Neuronal stem cell (in vitro differentiated cells): ENCODE results near the gene SET.

ENCODE experiments used
- DNase-seq: peaks from one replicate; pipeline ENCODE4 v3.0.0-alpha.2; 2013; ENCODE audit warnings: low spot score
- H2AFZ ChIP-seq: one replicate; pipeline ENCODE4 v1.6.1; 2013; ENCODE audit warnings: mild to moderate bottlenecking, low read length, inconsistent platforms
- H2AK5ac ChIP-seq: 2 replicates; pipeline ENCODE4 v1.6.1; 2013; ENCODE audit warnings: low read depth, mild to moderate bottlenecking, inconsistent platforms, low read length, moderate library complexity, mixed read lengths
- H2BK120ac ChIP-seq: 2 replicates; pipeline ENCODE4 v1.6.1; 2013; ENCODE audit warnings: low read depth, mild to moderate bottlenecking, inconsistent platforms, low read length, moderate library complexity, mixed read lengths
- H2BK12ac ChIP-seq: one replicate; pipeline ENCODE4 v1.6.1; 2013; ENCODE audit warnings: low read length, inconsistent platforms
- H2BK15ac ChIP-seq: 2 replicates; pipeline ENCODE4 v1.6.1; 2013; ENCODE audit warnings: mild to moderate bottlenecking, low read length, inconsistent platforms, mixed read lengths
- H2BK5ac ChIP-seq: one replicate; pipeline ENCODE4 v1.6.1; 2013; ENCODE audit warnings: inconsistent platforms, mild to moderate bottlenecking, low read length, moderate library complexity
- H3K14ac ChIP-seq: one replicate; pipeline ENCODE4 v1.6.1; 2013; ENCODE audit warnings: low read length, inconsistent platforms
- H3K18ac ChIP-seq: 2 replicates; pipeline ENCODE4 v1.6.1; 2013; ENCODE audit warnings: low read length, inconsistent platforms
- H3K23ac ChIP-seq: 2 replicates; pipeline ENCODE4 v1.6.1; 2013; ENCODE audit warnings: low read depth, mild to moderate bottlenecking, mixed read lengths, low read length, inconsistent platforms; ENCODE audit not compliant: poor library complexity
- H3K27ac ChIP-seq: replicated peaks from 3 replicates; pipeline ENCODE4 v1.5.1; 2013; ENCODE audit warnings: low read length, inconsistent platforms
- H3K27me3 ChIP-seq, 3 experiments: 2 replicates each; pipeline ENCODE4 v1.6.1; 2013; ENCODE audit warnings: low read length in 3 of 3, mild to moderate bottlenecking in 2 of 3, inconsistent platforms in 1 of 3, low read depth in 1 of 3, mixed read lengths in 1 of 3, moderate library complexity in 1 of 3; ENCODE audit not compliant: control insufficient read depth in 3 of 3, insufficient read depth in 3 of 3
- H3K36me3 ChIP-seq, 2 donors: replicated peaks in 1 of 2; 2 replicates each; pipeline ENCODE4 v1.6.1; 2013; ENCODE audit warnings: low read length in 2 of 2; ENCODE audit not compliant: control insufficient read depth in 2 of 2, insufficient read depth in 2 of 2
- H3K4ac ChIP-seq: 2 replicates; pipeline ENCODE4 v1.6.1; 2013; ENCODE audit warnings: inconsistent platforms, mild to moderate bottlenecking, low read length, moderate library complexity
- H3K4me1 ChIP-seq, 2 donors: 1 replicate in 1 of 2; 2 replicates in 1 of 2; pipeline ENCODE4 v1.6.1; 2013; ENCODE audit warnings: low read length in 2 of 2, low read depth in 1 of 2; ENCODE audit not compliant: control insufficient read depth in 2 of 2, insufficient read depth in 1 of 2
- H3K4me2 ChIP-seq: one replicate; pipeline ENCODE4 v1.6.1; 2013; ENCODE audit warnings: mild to moderate bottlenecking, low read length, inconsistent platforms; ENCODE audit not compliant: insufficient read depth, poor library complexity, severe bottlenecking
- H3K4me3 ChIP-seq, 2 donors: 2 replicates each; pipeline ENCODE4 v1.5.1; 2013; ENCODE audit warnings: low read length in 2 of 2, mild to moderate bottlenecking in 2 of 2, inconsistent platforms in 1 of 2, moderate library complexity in 1 of 2
- H3K79me1 ChIP-seq: one replicate; pipeline ENCODE4 v1.6.1; 2013; ENCODE audit warnings: low read depth, mild to moderate bottlenecking, inconsistent platforms, low read length, moderate library complexity
- H3K9ac ChIP-seq: one replicate; pipeline ENCODE4 v1.6.1; 2013; ENCODE audit warnings: mild to moderate bottlenecking, low read depth, low read length, inconsistent platforms; ENCODE audit not compliant: poor library complexity
- H3K9me3 ChIP-seq, 2 donors: replicated peaks in 1 of 2; 2 replicates each; pipeline versions ENCODE3 to v1.6.1; 2013; ENCODE audit warnings: low read length in 2 of 2, mild to moderate bottlenecking in 2 of 2, inconsistent platforms in 1 of 2, low read depth in 1 of 2, mixed read lengths in 1 of 2, moderate library complexity in 1 of 2; ENCODE audit not compliant: control insufficient read depth in 2 of 2, insufficient read depth in 1 of 2
- H4K8ac ChIP-seq: one replicate; pipeline ENCODE4 v1.6.1; 2013; ENCODE audit warnings: low read depth, mild to moderate bottlenecking, inconsistent platforms, low read length, moderate library complexity
- H4K91ac ChIP-seq: one replicate; pipeline ENCODE4 v1.6.1; 2013; ENCODE audit warnings: low read length, low read depth, mild to moderate bottlenecking, inconsistent platforms; ENCODE audit not compliant: poor library complexity
- WGBS, 2 donors: extraction: QIAGEN DNeasy Blood & Tissue Kit; methylation state at CpG; one replicate each; pipeline ENCODE4 v1.1.7; 2013; ENCODE audit warnings: missing lambda C conversion rate in 2 of 2, mixed read lengths in 1 of 2; ENCODE audit not compliant: insufficient read length in 2 of 2, insufficient replicate concordance in 1 of 2; ENCODE audit errors: extremely low coverage in 2 of 2; 5-methylcytosine and 5-hydroxymethylcytosine counted together

Gene SET

GRCh38 chr9:128714586-128715435, 25.8 kb downstream of the SET start:
- no CpG with 5 or more reads among the region's 24 CpGs for WGBS, 2 donors
- H2BK120ac ChIP-seq, result no peak overlapping the region

GRCh38 chr9:128715436-128715750, 26.4 kb downstream of the SET start:
- DNase-seq, result no peak
- Histone ChIP-seq H3K4me3 (peak overlapping the region in 1 of 2 donors; percentile 23), H4K8ac (no peak overlapping the region), H2AFZ (no peak overlapping the region), H2AK5ac (no peak overlapping the region), H3K4me2 (no peak overlapping the region), H2BK12ac (no peak overlapping the region), H3K27ac (no peak overlapping the region), H3K9me3 (no peaks in the 10 kb centered on the region), H3K9ac (no peak overlapping the region), H3K14ac (no peak overlapping the region), H3K36me3 (peaks cover 12 to 73% of the 10 kb centered on the region in 2 donors), H3K23ac (no peak overlapping the region), H4K91ac (no peak overlapping the region), H3K4ac (no peak overlapping the region), H3K4me1 (no peaks in the 10 kb centered on the region), H3K27me3 (no peaks in the 10 kb centered on the region), H2BK15ac (no peak overlapping the region), H3K79me1 (no peaks in the 10 kb centered on the region), H3K18ac (no peak overlapping the region), H2BK120ac (no peak overlapping the region), H2BK5ac (no peak overlapping the region)
- no CpG with 5 or more reads among the region's 6 CpGs for WGBS, 2 donors

More at GRCh38 chr9:128714586-128715435, 25.8 kb downstream of the SET start:
- H3K4me3 ChIP-seq, result peak overlapping the region in 1 of 2 donors; percentile 23
- no peak overlapping the region for H2BK15ac ChIP-seq
- H2AK5ac ChIP-seq, result no peak overlapping the region
- no peak overlapping the region for H3K9ac ChIP-seq
- H3K9me3 ChIP-seq, result no peaks in the 10 kb centered on the region
- H3K4ac ChIP-seq, result no peak overlapping the region
- no peak overlapping the region for H2AFZ ChIP-seq
- no peak overlapping the region for H2BK5ac ChIP-seq
- no peak overlapping the region for H4K8ac ChIP-seq
- H3K4me2 ChIP-seq, result no peak overlapping the region
- no peaks in the 10 kb centered on the region for H3K79me1 ChIP-seq
- no peak overlapping the region for H3K23ac ChIP-seq
- no peak overlapping the region for H3K27ac ChIP-seq
- no peak overlapping the region for H4K91ac ChIP-seq
- peaks cover 12 to 71% of the 10 kb centered on the region in 2 donors for H3K36me3 ChIP-seq
- no peak overlapping the region for H3K18ac ChIP-seq
- no peak overlapping the region for H2BK12ac ChIP-seq
- no peak for DNase-seq
- H3K14ac ChIP-seq, result no peak overlapping the region
- no peaks in the 10 kb centered on the region for H3K27me3 ChIP-seq
- H3K4me1 ChIP-seq, result no peaks in the 10 kb centered on the region

DNA sequence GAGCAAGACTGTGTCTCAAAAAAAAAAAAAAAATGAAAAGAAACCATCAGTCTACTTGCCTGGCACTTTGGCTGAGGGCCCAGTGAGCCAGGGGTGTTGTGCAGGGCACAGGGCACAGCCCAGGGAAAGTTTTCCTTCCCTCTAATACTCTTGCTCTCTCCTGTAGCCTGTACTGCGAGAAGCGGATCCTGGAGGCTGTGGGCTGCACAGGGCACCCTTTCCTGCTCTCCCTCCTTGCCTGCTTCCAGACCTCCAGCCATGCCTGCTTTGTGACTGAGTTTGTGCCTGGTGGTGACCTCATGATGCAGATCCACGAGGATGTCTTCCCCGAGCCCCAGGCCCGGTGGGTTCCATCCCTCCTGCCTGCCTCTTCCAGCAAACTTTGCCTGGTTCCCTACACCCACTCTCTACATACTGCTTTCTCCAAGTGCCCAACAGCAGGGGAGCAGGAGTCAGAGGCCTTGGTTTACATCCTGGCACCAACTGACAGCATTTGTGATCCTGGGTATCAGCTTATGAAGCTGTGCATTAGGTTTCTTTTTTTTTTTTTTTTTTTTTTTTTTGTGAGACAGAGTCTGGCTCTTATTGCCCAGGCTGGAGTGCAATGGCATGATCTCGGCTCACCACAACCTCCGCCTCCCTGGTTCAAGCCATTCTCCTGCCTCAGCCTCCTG, 27.7 kb downstream of the SET start:
- no peak overlapping the region for H2BK120ac ChIP-seq
- H3K27ac ChIP-seq, result no peak overlapping the region
- H3K4me3 ChIP-seq, result no peak overlapping the region
- H3K79me1 ChIP-seq, result no peaks in the 10 kb centered on the region
- H3K23ac ChIP-seq, result peak overlapping the region; percentile 11
- peak overlapping the region; percentile 71 for H3K9ac ChIP-seq
- no peak overlapping the region for H3K18ac ChIP-seq
- WGBS, 2 donors, result no CpG with 5 or more reads among the region's 7 CpGs
- H2AK5ac ChIP-seq, result no peak overlapping the region
- H2BK12ac ChIP-seq, result no peak overlapping the region
- H3K36me3 ChIP-seq, result peaks cover 17 to 75% of the 10 kb centered on the region in 2 donors
- H3K14ac ChIP-seq, result no peak overlapping the region
- peak overlapping the region; percentile 19 for H4K8ac ChIP-seq
- H2AFZ ChIP-seq, result no peak overlapping the region
- H3K4ac ChIP-seq, result no peak overlapping the region
- no peak overlapping the region for H3K4me2 ChIP-seq
- no peaks in the 10 kb centered on the region for H3K4me1 ChIP-seq
- no peak for DNase-seq
- H3K27me3 ChIP-seq, result no peaks in the 10 kb centered on the region
- no peak overlapping the region for H2BK15ac ChIP-seq
- H4K91ac ChIP-seq, result no peak overlapping the region
- no peaks in the 10 kb centered on the region for H3K9me3 ChIP-seq
- H2BK5ac ChIP-seq, result no peak overlapping the region

DNA sequence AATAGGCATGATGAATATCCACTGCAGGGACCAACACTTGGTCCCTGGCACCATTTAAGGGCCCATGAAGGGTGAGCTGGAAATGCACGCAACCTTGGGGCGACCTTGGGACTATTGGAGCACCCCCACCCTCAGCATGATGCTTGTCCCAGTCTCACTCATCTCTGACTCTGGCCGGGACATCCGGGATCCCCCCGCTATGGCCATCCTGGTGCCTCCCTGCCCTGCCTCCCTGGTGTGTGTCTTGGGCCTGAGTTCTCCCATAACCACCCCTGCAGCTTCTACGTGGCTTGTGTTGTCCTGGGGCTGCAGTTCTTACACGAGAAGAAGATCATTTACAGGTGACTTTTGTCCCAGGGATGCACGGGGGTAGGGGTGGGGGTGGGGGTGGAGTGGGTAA, 29.0 kb downstream of the SET start:
- Histone ChIP-seq H3K36me3 (peaks cover 18 to 64% of the 10 kb centered on the region in 2 donors), H3K14ac (no peak overlapping the region), H4K91ac (no peak overlapping the region), H2BK12ac (no peak overlapping the region), H3K18ac (no peak overlapping the region), H4K8ac (peak overlapping the region; percentile 43), H3K79me1 (no peaks in the 10 kb centered on the region), H2AFZ (no peak overlapping the region), H3K4me2 (no peak overlapping the region), H2BK5ac (no peak overlapping the region), H3K9me3 (no peaks in the 10 kb centered on the region), H3K4ac (no peak overlapping the region), H2BK15ac (no peak overlapping the region), H3K27ac (no peak overlapping the region), H3K4me3 (no peak overlapping the region), H3K4me1 (peaks cover 0 to 2% of the 10 kb centered on the region in 2 donors), H2BK120ac (no peak overlapping the region), H3K9ac (no peak overlapping the region), H3K27me3 (no peaks in the 10 kb centered on the region), H3K23ac (no peak overlapping the region), H2AK5ac (no peak overlapping the region)
- DNase-seq, result no peak
- no CpG with 5 or more reads among the region's 8 CpGs for WGBS, 2 donors
